Measurements from ENCODE around the gene DGUOK. TPM values are rescaled to one million over a fixed set of nuclear protein-coding genes. Genes with fewer than 3 reads are reported as not detected.

The DGUOK gene
- total RNA-seq, 3 donors from 2014 or later, result 69.5 to 76.0 (median 74.2) TPM

- H3K4me1 Mint-ChIP-seq (ENCODE audit: low read depth), result peaks cover 37% of the 10 kb centered on the region
- peaks cover 4% of the 10 kb centered on the region for H3K9me3 Mint-ChIP-seq
- no peaks in the 10 kb centered on the region for H3K27me3 Mint-ChIP-seq (ENCODE audit: low read depth)
- ATAC-seq (peak; percentile 98), DNase-seq (no peak)
- peaks cover 18% of the 10 kb centered on the region for H3K36me3 Mint-ChIP-seq (ENCODE audit: insufficient read depth)
- H3K4me3 Mint-ChIP-seq, result peak overlapping the region; percentile 50
Observed at GRCh38 chr2:73963385-73964120, 36.9 kb downstream of the DGUOK start.

DNA sequence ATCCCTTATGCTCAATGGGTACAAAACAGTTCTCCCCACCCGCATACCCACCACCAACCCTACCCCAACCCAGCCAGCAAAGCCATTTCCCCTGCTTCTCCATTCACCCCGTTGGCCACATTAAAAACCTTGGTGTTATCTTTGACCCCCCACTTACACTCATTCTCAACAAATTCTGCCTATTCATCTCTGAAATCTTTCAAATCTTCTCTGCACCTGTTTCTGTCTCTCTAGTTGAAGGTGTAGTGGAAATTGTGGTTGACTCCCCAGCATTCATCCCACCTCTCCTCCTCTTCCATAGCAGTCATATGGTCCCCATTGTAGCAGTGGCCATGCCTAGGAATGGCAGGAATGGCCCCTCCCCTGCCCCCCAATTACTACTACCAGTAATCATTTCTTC lies 37.5 kb downstream of the DGUOK start:
- ATAC-seq, result peak; percentile 22 to 32
- Mint-ChIP-seq H3K4me3 (peak overlapping the region; percentile 50), H3K9me3 (peaks cover 4% of the 10 kb centered on the region), H3K4me1 (ENCODE audit: low read depth) (peaks cover 42% of the 10 kb centered on the region), H3K36me3 (ENCODE audit: insufficient read depth) (peaks cover 11% of the 10 kb centered on the region), H3K27me3 (ENCODE audit: low read depth) (no peaks in the 10 kb centered on the region)
- no peak for DNase-seq

- Mint-ChIP-seq H3K9me3 (peaks cover 4% of the 10 kb centered on the region), H3K36me3 (ENCODE audit: insufficient read depth) (peaks cover 5% of the 10 kb centered on the region), H3K4me3 (no peak overlapping the region), H3K27me3 (ENCODE audit: low read depth) (no peaks in the 10 kb centered on the region), H3K4me1 (ENCODE audit: low read depth) (peaks cover 50% of the 10 kb centered on the region)
- no peak for DNase-seq
- no peak for ATAC-seq
Observed at GRCh38 chr2:73965053-73965452, 38.4 kb downstream of the DGUOK start.

DNA sequence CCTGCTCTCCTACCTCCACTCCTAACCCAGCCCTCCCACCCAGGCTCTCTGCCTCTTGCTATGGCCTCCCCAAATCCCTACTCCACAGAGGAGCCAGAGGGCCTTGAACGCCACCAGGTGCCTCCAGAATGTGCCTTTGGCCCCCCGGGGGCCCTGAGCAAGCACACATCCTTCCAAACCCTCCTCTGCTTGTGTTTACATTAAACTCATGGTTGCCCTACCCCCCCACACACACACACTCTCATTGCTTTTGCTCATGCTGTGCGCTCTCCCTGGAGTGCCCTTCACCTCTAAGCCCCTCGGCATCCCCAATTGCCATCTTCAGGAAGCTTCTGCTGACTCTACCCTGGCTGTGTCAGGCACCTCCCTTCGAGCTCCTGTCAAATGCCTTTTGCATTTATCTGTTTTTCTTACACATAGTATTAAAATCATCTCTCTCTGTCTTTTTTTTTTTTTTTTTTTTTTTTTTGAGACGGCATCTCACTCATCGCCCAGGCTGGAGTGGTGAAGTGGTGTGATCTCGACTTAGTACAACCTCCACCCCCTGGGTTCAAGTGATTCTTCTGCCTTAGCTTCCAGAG lies 41.8 kb downstream of the DGUOK start:
- Mint-ChIP-seq H3K36me3 (ENCODE audit: insufficient read depth) (no peaks in the 10 kb centered on the region), H3K9me3 (no peaks in the 10 kb centered on the region), H3K4me1 (ENCODE audit: low read depth) (peaks cover 74% of the 10 kb centered on the region), H3K4me3 (no peak overlapping the region), H3K27me3 (ENCODE audit: low read depth) (no peaks in the 10 kb centered on the region)
- no peak for ATAC-seq
- no peak for DNase-seq

- H3K4me1 Mint-ChIP-seq (ENCODE audit: low read depth), result peaks cover 66% of the 10 kb centered on the region
- H3K4me3 Mint-ChIP-seq, result no peak overlapping the region
- DNase-seq (no peak), ATAC-seq (peak in 1 of 2 donors; percentile 29)
- H3K36me3 Mint-ChIP-seq (ENCODE audit: insufficient read depth), result no peaks in the 10 kb centered on the region
- no peaks in the 10 kb centered on the region for H3K27me3 Mint-ChIP-seq (ENCODE audit: low read depth)
- no peaks in the 10 kb centered on the region for H3K9me3 Mint-ChIP-seq
Observed at GRCh38 chr2:73969356-73969755, 42.7 kb downstream of the DGUOK start.

- Mint-ChIP-seq H3K36me3 (ENCODE audit: insufficient read depth) (no peaks in the 10 kb centered on the region), H3K27me3 (ENCODE audit: low read depth) (no peaks in the 10 kb centered on the region), H3K4me1 (ENCODE audit: low read depth) (peaks cover 57% of the 10 kb centered on the region), H3K9me3 (no peaks in the 10 kb centered on the region), H3K4me3 (peak overlapping the region; percentile 65)
- ATAC-seq (peak; percentile 7 to 22), DNase-seq (no peak)
Observed at GRCh38 chr2:73970141-73970803, 43.6 kb downstream of the DGUOK start.

DNA sequence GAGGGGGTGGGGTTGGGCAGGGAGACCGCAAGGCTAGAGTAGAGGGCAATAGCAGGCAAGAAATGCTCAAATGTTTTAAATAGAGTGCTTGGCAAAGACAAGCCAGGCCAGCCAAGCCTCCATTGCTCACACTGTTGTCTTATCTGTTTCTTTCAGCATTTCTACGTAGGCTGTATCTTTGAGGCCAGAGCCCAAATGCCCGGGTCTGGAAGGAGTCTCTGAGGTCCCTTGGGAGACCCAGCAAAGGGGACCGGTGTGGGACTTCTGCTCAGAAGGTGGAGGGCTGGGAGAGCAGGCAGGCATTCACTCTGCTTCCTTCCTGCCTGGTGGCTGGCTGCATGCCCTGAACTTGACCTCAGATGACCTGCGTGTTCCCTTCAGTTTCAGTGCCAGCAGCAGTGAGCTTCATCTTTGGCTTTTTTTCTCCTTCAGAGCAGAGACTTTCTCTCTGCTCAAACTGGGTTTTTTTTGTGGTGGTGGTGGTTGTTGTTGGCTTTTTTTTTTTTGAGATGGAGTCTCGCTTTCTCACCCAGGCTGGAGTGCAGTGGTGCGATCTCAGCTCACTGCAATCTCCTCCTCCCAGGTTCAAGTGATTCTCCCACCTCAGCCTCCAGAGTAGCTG lies 44.3 kb downstream of the DGUOK start:
- Mint-ChIP-seq H3K27me3 (ENCODE audit: low read depth) (no peaks in the 10 kb centered on the region), H3K4me1 (ENCODE audit: low read depth) (peaks cover 62% of the 10 kb centered on the region), H3K4me3 (peak overlapping the region; percentile 65), H3K9me3 (no peaks in the 10 kb centered on the region), H3K36me3 (ENCODE audit: insufficient read depth) (no peaks in the 10 kb centered on the region)
- ATAC-seq, result peak; percentile 77 to 83
- no peak for DNase-seq

DNA sequence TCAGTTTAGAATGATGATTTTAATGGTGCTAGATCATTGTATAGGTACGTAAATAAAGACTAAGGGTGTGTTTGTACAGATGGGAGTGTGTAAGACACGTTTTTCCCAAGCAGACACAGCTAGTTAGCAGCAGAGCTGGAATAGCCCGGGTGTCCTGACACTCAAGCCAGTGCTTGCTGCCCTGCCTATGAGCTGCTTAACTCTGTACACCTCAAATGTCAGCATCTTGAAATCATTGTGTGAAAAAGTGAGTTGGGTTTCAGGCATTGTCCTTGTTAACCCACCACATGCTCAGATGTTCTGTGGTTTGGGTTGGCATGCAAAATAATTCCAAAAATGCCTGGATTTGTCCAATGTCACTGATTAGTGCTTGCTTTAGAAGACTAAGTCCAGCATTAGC lies 45.0 kb downstream of the DGUOK start:
- Mint-ChIP-seq H3K27me3 (ENCODE audit: low read depth) (no peaks in the 10 kb centered on the region), H3K4me1 (ENCODE audit: low read depth) (peaks cover 64% of the 10 kb centered on the region), H3K36me3 (ENCODE audit: insufficient read depth) (no peaks in the 10 kb centered on the region), H3K9me3 (no peaks in the 10 kb centered on the region), H3K4me3 (no peak overlapping the region)
- ATAC-seq, result no peak
- no peak for DNase-seq

DNA sequence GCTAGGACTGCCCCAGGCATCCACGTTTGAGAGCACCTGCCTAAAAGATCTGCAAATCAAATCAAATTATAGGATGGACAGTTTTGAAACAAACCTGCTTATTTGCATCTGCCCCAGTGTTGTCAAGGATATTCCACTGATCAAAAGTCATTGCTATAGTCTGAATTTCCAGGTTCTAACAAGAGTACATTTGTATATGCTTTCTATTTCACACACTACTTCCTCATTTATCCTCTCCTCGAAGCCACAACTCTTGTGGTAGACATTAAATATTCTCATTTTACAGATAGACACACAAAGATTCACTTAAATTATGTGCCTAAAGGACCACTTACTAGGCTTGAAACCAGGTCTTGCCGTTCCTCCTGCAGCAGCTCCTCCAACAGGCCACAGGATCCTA lies 46.2 kb downstream of the DGUOK start:
- Mint-ChIP-seq H3K27me3 (ENCODE audit: low read depth) (no peaks in the 10 kb centered on the region), H3K36me3 (ENCODE audit: insufficient read depth) (no peaks in the 10 kb centered on the region), H3K4me3 (no peak overlapping the region), H3K4me1 (ENCODE audit: low read depth) (peaks cover 70% of the 10 kb centered on the region), H3K9me3 (no peaks in the 10 kb centered on the region)
- DNase-seq (no peak), ATAC-seq (no peak)

GRCh38 chr2:73975731-73976130 lies 49.1 kb downstream of the DGUOK start:
- H3K9me3 Mint-ChIP-seq, result no peaks in the 10 kb centered on the region
- no peaks in the 10 kb centered on the region for H3K27me3 Mint-ChIP-seq (ENCODE audit: low read depth)
- ATAC-seq, result no peak
- H3K36me3 Mint-ChIP-seq (ENCODE audit: insufficient read depth), result no peaks in the 10 kb centered on the region
- H3K4me3 Mint-ChIP-seq, result no peak overlapping the region
- DNase-seq, result no peak
- H3K4me1 Mint-ChIP-seq (ENCODE audit: low read depth), result peaks cover 70% of the 10 kb centered on the region

DNA sequence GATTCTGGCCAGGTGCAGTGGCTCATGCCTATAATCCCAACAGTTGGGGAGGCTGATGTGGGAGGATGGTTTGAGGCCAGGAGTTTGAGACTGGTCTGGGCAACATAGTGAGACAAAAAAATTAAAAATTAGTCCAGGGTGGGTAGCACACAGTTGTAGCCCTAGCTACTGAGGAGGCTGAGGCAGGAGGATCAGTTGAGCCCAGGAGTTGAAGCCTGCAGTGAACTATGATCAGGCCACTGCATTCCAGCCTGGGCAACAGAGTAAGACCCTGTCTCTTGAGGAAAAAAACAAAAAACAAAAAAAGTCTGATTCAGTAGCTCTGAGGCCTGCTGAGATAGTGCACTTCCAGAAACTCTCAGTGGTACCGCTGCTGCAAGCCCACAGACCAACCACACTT lies 50.1 kb downstream of the DGUOK start:
- Mint-ChIP-seq H3K27me3 (ENCODE audit: low read depth) (no peaks in the 10 kb centered on the region), H3K36me3 (ENCODE audit: insufficient read depth) (no peaks in the 10 kb centered on the region), H3K4me3 (no peak overlapping the region), H3K4me1 (ENCODE audit: low read depth) (peaks cover 70% of the 10 kb centered on the region), H3K9me3 (no peaks in the 10 kb centered on the region)
- DNase-seq (no peak), ATAC-seq (no peak)

- no peak for DNase-seq
- no peak for ATAC-seq
- Mint-ChIP-seq H3K4me3 (no peak overlapping the region), H3K27me3 (ENCODE audit: low read depth) (no peaks in the 10 kb centered on the region), H3K9me3 (no peaks in the 10 kb centered on the region), H3K36me3 (ENCODE audit: insufficient read depth) (no peaks in the 10 kb centered on the region), H3K4me1 (ENCODE audit: low read depth) (peaks cover 69% of the 10 kb centered on the region)
Observed at GRCh38 chr2:73977466-73977865, 50.8 kb downstream of the DGUOK start.

DNA sequence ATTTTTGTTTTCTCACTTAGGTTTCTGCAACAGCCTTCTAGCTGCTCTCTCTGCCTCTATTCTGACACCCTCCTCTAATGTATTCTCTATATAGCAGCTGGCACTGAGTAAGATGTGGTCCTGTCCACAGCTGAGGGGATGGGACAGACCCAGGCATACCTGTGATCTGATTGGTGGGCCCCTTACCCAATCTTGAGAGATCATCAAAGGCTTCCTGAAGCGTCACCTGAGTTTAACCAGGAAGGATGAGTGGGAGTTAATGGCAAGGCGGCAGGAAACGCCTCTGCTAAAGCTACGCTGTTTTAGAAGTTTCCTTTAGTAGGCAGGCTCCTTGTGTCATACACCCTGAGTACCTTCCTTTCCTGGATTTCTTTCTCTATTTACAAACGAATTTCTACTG lies 52.3 kb downstream of the DGUOK start:
- H3K4me1 Mint-ChIP-seq (ENCODE audit: low read depth), result peaks cover 71% of the 10 kb centered on the region
- ATAC-seq (peak; percentile 88 to 89), DNase-seq (peak; percentile 74)
- no peaks in the 10 kb centered on the region for H3K27me3 Mint-ChIP-seq (ENCODE audit: low read depth)
- H3K36me3 Mint-ChIP-seq (ENCODE audit: insufficient read depth), result no peaks in the 10 kb centered on the region
- peak overlapping the region; percentile 67 for H3K4me3 Mint-ChIP-seq
- H3K9me3 Mint-ChIP-seq, result no peaks in the 10 kb centered on the region

GRCh38 chr2:73979686-73980085 lies 53.0 kb downstream of the DGUOK start:
- DNase-seq (no peak), ATAC-seq (no peak)
- Mint-ChIP-seq H3K4me3 (peak overlapping the region; percentile 67), H3K9me3 (no peaks in the 10 kb centered on the region), H3K4me1 (ENCODE audit: low read depth) (peaks cover 71% of the 10 kb centered on the region), H3K36me3 (ENCODE audit: insufficient read depth) (no peaks in the 10 kb centered on the region), H3K27me3 (ENCODE audit: low read depth) (no peaks in the 10 kb centered on the region)
